HL-60/S4 treated with phorbol 12-myristate 13-acetate at 8.2 ng/mL for 4 days and 3 days (cell line): Measurements from ENCODE around the gene CIRBP.
"Not testable (repeated sequence)": the region's sequence is repeated elsewhere in the genome, so short reads cannot be mapped to it uniquely, and the experiment has no call there.

Experiments used
- in situ Hi-C: fragments of 300-500 bp; cut with MboI; formaldehyde crosslinking; loops from 2 replicates; pipeline ENCODE4 v1.15.0; 2022; ENCODE audit warnings: low sequenced_read_pairs

CIRBP gene

GRCh38 chr19:1308718-1309117 lies 39.6 kb downstream of the CIRBP start:
- in situ Hi-C loops, result no loop called here

- in situ Hi-C loops, result no loop called here
Measured at GRCh38 chr19:1309977-1310852, 41.1 kb downstream of the CIRBP start.

GRCh38 chr19:1310853-1311180 lies 41.7 kb downstream of the CIRBP start:
- in situ Hi-C loops, result no loop called here

GRCh38 chr19:1311543-1312091 lies 42.5 kb downstream of the CIRBP start:
- in situ Hi-C loops, result no loop called here

- in situ Hi-C loops, result no loop called here
Measured at GRCh38 chr19:1312767-1313694, 43.9 kb downstream of the CIRBP start.

GRCh38 chr19:1313695-1314613 lies 44.8 kb downstream of the CIRBP start:
- in situ Hi-C loops, result no loop called here

GRCh38 chr19:1315470-1316166 lies 46.5 kb downstream of the CIRBP start:
- in situ Hi-C loops, result no loop called here

GRCh38 chr19:1316466-1316865 lies 47.3 kb downstream of the CIRBP start:
- in situ Hi-C loops, result no loop called here

- in situ Hi-C loops, result no loop called here
Measured at GRCh38 chr19:1317274-1318003, 48.3 kb downstream of the CIRBP start.

GRCh38 chr19:1318678-1319471 lies 49.7 kb downstream of the CIRBP start:
- in situ Hi-C loops, result no loop called here

GRCh38 chr19:1320282-1320650 lies 51.1 kb downstream of the CIRBP start:
- in situ Hi-C loops, result not testable (repeated sequence)

- in situ Hi-C loops, result no loop called here
Measured at GRCh38 chr19:1321539-1321938, 52.4 kb downstream of the CIRBP start.

- in situ Hi-C loops, result no loop called here
Measured at GRCh38 chr19:1322198-1322981, 53.3 kb downstream of the CIRBP start.

- in situ Hi-C loops, result no loop called here
Measured at GRCh38 chr19:1324249-1324805, 55.2 kb downstream of the CIRBP start.
